8988T (cell line): ENCODE measurements around the gene IFNL1.
A peak's percentile ranks its signal among the peaks of the same experiment; 100 is the strongest.
"Not testable (repeated sequence)": the region's sequence is repeated elsewhere in the genome, so short reads cannot be mapped to it uniquely, and the experiment has no call there.

Experiments used
- DNase-seq: peaks from one replicate; pipeline ENCODE4 v3.0.0; 2011

IFNL1 gene

GRCh38 chr19:39308531-39309304, 12.5 kb downstream of the IFNL1 start:
- DNase-seq: peak; percentile 92

GRCh38 chr19:39309305-39309670, 13.1 kb downstream of the IFNL1 start:
- not testable (repeated sequence) for DNase-seq

GRCh38 chr19:39310558-39311311, 14.5 kb downstream of the IFNL1 start:
- DNase-seq: peak; percentile 83

- peak; percentile 60 for DNase-seq
These were observed 18.0 kb downstream of the IFNL1 start for GRCh38 chr19:39314016-39314728.

GRCh38 chr19:39315933-39316332, 19.7 kb downstream of the IFNL1 start:
- DNase-seq: no peak

DNA sequence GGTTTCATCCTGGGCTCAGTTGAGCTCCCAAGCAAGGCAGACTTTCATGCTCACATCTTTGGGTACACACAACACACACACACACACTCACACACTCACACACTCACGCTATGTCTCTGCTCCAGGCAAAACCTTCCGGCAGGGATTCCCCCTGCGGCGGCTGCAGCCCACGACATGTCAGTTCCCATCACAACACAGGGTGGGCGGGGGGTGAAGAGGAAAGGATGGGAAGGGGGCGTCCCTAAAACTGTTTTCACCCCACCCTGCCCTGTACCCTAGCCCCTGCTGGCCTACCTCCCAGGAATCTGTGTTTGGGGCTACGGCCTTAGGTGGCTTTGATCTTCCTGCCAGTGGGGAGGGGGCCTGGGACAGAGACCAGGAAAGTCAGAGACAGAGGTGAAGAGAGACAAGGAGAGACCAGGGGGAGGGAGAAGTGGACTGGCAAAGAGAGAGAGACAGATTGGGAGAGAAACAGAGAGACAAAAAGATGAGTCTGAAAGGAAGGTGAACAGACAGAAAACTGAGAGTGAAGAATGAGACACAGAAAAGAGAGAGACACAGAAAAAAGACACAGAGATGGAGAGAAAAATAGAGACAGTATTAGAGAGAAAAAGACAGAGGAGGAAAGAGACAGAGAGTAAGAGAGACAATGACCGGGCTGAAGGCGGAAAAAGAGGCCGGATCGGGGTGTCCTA, 20.6 kb downstream of the IFNL1 start:
- DNase-seq: peak; percentile 66

GRCh38 chr19:39317476-39317875, 21.3 kb downstream of the IFNL1 start:
- peak; percentile 37 for DNase-seq

- DNase-seq: peak; percentile 57
These were observed 21.9 kb downstream of the IFNL1 start for GRCh38 chr19:39318071-39318470.

DNA sequence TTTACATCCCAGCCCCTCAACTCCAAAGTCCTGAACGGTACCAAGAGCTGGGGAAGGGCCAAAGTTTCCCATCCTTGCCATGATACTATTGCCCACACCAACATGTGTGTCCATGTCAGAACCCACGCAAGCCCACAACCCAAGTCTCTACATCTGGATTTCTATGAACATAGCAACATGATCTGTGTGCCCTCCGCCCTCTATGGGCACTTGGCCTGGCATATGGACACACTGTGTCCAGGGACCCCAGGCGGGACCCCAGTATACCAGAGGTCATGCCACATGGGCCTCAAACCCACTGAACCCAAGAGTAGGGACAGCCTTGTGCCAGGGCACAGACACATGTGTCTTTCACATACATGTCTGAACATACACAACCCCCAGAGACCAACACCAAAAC, 22.5 kb downstream of the IFNL1 start:
- DNase-seq: peak; percentile 28

DNA sequence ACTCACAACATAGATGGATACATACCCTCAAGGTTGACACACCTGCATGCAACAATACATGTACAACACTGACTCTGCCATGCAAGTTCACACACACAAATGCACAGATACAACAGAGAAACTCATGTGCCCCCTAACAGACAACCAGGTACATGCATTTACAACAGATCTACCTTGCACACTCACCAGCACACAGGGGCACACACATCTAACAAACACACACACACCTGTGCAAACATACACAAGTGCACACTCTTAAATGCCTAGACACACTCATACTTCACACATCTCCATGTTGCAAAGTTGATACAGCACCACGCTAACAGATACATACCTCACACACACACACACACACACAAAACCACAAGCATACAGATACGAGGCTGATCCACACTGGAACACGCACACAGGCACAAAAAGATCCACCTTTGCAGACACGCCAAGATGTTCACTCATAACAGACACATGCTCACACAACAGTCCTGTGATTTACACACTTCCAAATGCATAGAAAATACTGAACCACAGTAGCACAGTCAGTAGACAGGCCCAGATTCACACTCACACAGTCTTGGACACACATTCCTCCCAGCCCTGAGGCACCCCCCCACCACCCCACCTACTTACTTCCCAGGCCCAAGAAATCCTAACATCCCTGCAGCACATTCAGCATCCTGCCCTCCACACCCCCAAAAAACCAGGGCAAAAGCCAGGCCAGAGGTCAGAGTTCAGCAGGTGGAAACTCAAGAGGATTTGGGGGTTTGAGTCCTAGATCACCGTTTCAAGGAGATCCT, 23.1 kb downstream of the IFNL1 start:
- peak; percentile 87 for DNase-seq

DNA sequence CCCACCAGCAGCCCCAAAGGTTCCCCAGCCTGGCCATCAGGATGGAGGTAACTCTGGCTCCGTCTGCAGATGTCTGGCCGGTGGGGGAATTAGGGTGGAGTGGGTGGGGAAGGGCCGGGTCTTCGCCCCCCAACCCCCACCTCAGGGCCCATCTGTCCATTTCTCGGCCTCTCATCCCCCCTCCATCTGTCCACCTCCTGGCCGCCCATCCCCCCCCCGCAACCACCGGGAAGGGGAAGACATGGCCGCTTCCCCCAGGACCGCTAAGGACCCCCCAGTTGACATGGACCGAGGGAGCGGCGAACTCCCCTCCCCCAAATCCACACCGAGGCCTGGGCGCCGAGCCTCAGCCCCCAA, 23.7 kb downstream of the IFNL1 start:
- DNase-seq: peak; percentile 94

DNA sequence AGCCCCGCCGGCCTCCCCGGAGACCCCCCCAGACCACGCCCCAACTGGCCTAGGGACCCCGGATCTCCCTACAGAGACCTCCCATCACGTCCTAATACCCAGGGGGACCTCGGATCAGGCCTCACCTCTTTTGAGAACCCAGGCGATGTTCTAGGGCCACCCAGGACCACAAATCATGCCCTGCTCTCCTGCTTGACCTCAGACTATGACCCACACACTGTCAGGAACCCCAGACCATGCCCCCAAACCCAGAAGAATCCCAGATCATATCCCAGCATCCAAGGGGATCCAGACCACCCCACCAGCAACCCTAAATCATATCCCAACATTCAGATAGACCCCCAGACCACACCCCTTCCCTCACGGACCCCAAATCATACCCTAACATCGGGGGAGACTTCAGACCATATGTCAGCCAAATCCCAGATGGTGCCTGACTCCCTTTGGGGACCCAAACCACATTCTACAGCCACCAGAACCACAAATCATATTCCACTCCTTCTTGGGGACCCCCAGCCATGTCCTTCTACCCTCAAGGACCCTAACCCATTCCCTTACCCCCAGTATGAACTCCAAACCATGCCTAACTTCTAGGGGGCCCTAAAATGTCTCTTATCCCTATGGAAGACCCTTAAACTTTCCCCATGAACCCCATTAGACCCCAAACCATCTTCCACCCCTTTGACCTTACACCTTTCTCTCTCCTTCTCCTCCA, 25.1 kb downstream of the IFNL1 start:
- DNase-seq: peak; percentile 91

- DNase-seq: peak; percentile 63
These were observed 25.6 kb downstream of the IFNL1 start for GRCh38 chr19:39321832-39322176.

DNA sequence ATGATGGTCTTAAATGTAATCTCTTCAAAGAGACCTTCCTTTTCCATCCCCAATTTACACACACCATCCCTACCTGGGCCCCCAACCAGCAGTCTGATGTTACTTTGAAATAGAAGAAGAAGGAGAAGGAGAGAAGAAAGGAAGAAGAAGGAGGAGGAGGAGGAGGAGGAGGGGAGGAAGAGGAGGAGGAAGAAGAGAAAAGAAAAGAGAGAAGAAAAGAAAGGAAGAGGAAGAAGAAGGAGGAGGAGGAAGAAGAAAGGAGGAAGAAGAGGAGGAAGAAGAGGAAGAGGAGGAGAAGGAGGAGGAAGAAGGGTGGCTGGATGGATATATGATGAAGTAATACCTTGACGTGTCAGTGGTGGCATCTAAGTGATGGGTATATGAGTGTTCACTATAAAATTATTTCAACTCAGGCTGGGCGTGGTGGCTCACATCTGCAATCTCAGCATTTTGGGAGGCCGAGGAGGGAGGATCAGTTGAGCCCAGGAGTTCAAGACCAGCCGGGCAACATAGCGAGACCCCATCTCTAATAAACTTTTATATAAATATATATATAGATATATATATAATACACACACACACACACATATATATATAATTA, 28.1 kb downstream of the IFNL1 start:
- DNase-seq: no peak

GRCh38 chr19:39325778-39326665, 29.8 kb downstream of the IFNL1 start:
- DNase-seq: no peak

DNA sequence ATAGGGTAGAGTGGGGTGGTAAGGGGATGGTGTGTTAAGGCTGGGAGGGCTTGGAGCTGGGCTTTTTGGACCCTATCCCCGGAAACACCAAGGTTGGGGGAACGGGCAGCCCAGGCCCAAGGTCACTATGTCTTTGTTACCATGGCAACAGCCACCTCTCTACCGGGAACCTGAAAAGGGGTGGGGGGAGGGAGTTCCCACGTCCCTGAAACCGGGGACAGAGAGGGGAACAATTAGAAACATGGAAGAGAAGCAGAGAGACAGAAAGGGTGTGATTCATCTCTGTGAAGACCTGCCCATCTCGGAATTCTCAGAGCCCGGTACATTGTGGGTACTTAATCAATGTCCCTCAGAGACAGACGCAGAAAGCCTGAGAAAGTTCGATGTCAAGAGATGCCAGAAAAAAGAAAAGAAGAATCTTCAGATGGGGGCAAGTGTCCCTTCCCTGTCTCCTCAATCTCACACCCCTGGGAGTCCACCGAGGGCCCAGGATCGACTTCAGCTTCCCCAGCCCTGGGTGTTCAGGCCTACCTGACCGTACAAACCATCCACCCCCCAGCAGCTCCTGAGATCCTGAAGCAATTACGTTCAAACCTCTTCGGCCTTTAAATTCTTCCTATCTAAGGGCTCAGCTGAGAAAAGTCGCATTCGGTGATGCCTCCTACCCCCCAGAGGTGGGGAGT, 31.3 kb downstream of the IFNL1 start:
- DNase-seq: no peak

- DNase-seq: peak; percentile 99
These were observed 32.0 kb downstream of the IFNL1 start for GRCh38 chr19:39328046-39328705.

DNA sequence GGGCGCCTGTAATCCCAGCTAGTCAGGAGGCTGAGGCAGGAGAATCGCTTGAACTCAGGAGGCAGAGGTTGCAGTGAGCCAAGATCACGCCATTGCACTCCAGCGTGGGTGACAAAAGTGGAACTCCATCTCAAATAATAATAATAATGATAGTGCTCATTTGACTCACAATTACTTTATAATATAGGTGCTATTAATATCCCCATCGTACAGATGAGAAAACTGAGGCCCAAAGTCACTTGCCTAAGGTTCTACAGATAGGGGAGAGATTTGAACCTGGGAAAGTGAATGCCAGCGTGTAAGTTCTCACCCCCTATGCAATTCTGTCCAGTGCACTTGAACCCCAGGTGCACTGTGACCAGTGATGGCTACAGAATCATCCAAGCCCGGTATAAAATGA, 33.7 kb downstream of the IFNL1 start:
- DNase-seq: no peak

GRCh38 chr19:39332293-39332692, 36.1 kb downstream of the IFNL1 start:
- DNase-seq: no peak
